NCI-H2227 treated with DMSO at 0.1 percent for 48 hours (cell line): ENCODE data around the gene CACNA2D3.

Experiments
- DNase-seq: peaks from one replicate; lab custom pipeline; 2025; lab: John Stamatoyannopoulos, UW

CACNA2D3 gene

DNA sequence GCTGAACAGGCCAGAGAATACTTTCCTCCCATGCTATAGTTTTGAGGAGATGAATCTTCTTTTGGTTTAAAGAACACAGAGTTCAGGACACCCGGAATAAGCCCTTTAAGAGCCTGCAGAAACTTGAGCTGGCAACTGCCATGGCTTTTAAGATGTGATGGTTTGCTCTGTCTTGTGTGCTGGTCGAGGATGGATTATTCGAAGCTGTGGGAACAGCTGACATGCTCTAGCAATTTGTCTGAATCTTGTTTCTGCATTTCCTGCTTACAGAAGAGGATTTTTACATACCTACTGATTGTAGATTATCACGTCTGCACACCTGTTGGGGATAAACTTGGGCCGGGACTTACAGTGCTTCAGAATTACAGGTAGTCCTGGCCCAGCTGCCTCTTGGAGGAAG lies 408.6 kb downstream of the CACNA2D3 start:
- no peak for DNase-seq

DNA sequence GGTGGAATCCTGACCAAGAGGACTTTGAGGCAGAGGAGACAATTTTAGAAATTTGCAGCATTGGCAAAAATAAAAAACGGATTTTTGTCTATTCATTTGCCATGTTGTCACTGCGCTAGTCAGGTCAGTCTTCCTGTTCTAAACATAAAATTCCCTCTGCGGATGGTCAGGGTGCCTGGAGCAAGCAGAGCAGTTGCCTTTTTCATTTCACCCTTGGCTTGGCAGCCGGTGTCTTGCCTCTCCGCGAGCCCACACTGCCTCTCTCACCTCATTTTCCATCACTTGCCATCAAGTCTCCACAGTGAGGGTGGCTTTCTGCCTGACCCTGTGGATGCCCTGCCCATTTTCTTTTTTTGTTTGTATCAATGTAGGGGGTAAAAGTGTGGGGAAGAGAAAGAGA lies 409.4 kb downstream of the CACNA2D3 start:
- DNase-seq: no peak

DNA sequence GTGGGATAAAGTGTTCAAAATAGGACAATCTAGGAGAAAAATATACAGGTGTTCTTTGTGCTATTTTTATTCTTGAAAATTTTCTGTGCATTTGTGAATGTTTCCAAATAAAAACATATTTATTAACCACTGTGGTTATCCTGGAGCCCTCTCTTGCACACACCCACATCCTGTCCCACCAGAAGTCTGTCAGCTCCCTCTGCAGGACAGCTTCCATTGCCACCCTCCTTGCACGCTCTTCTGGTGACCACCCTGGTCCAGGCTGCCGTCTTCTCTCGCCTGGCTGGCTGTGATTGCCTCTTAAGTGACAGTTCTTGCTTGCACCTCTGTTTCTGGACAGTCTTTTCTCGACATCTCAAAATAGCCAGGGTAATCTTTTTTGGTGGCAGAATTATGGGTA lies 411.5 kb downstream of the CACNA2D3 start:
- DNase-seq: no peak

DNA sequence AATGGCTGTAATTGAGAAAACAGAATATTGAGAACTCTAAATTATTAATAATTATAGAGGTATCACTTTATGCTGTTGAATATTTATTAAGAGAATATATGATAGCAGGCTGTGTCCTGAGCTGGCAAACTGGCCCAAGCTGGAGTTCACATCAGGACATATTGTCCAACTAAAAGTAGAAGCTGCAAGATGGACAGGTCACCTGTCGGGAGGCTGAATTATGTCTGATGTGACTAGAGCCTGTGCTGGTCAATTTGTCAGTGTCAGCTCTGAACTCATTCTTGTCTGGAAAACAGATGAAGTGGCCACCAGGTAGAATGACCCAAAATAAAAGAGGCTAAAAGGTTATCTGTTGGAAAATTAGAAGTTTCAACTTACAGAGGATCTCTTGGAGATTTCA lies 413.3 kb downstream of the CACNA2D3 start:
- no peak for DNase-seq

DNA sequence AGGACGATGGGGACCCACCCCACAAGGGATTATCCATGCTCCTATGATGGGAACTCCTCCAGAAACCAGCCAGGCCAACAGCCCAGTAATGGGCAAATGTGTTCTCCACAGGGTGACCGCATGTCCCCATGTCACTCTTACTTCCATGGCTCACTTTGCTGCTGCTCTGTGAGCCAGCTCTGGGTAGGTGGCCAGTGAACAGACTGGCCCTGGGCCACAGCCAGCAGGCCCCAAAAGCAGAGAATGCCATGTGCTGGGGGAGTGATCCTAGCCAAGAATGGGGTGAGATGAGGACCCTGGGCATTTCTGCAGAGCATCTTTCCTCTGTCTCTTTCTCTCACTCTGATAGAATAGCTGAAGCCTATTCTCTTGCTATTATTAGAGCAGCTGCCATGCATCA lies 414.1 kb downstream of the CACNA2D3 start:
- DNase-seq: no peak

DNA sequence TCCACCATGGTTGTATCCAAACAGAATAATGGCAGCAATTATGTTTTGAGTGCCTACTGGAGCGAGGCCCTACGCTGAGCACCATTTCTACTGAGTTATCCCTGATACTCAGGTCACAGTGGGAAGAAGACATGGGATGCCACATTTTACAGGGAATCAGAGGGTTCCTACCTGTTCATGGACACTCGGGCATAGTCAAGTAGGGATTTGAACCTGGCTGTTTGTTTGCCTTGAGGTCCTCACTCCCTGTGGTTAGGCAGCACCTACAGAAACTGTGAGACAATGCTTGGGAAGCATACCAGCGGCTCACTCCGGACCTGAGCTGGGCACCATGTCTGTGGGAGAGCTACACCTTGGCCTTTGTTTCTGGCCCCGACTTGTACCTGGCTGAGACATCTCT lies 415.2 kb downstream of the CACNA2D3 start:
- peak; percentile 3 for DNase-seq

DNA sequence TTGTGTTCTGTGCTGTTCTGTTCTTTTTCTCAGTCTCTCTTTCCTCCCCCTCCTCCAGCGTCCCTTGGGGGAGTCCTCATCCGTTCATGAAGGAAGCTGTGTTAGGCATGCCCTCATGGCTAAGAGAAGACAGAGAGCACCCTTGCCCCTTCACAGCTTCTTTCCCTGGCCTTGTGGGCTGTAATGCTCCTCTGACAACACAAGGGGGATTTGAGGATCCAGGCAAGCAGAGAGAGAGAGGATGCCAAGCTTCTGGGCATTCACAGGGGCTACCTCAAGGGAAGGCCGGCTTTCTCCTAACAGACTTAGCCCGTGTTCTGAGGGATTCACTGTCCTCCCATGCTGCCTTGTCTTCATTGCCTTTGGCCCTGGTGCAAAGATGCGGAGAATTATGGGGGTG lies 416.0 kb downstream of the CACNA2D3 start:
- DNase-seq: no peak

DNA sequence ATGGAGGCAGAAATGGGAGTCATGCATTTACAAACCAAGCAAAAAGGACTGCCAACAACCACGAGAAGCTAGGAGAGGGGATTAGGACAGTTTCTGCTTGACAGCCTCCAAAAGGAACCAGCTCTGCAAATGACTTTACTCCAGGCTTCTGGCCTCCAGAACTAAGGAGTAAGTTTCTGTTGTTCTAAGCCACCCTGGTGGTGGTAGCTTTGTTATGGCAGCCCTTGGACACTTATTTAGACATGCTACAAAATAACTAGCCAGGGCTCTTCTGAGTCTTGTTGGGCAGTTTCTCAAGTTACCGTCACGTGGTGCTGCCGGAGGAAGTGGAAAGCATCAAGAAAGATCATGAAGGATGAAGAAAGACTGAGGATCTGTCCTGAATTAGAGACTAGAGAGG lies 419.0 kb downstream of the CACNA2D3 start:
- no peak for DNase-seq

DNA sequence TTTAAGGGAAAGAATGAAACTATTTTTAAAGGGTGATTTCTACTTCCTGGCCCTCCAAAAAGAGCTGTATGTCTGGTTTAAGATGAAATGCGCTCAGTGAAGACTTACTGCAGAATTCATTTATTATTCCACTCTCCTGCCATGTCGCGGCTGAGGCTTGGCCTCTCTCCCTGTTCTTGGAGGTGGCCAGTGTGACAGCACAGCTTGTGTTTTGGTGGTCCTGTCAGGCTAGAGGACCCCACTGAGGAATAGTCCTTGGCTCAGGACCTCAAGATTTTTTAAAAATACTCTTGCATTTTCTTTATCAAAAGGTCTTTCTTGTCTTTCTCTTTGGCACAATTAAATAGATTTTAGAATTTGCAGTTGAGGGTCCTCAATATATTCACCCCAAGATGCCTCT lies 421.1 kb downstream of the CACNA2D3 start:
- no peak for DNase-seq

DNA sequence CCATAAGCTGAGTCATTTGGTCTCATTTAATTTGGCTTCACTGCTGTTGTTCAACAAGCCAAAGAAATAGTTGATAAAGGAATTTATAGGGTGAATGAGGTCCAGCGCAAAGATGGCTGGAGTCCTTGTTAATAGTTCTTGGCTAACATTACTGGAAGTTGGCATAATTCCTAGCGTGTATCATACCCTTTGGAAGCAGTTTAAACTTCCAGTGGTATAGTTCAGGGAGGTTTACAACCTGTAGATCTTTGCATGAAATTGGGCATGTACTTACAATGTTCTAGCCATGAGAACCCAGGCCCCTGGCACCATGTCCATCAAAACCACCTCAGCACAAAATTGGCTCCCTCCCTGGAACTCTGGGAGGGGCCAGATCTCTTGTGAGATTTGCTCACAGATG lies 424.7 kb downstream of the CACNA2D3 start:
- no peak for DNase-seq

DNA sequence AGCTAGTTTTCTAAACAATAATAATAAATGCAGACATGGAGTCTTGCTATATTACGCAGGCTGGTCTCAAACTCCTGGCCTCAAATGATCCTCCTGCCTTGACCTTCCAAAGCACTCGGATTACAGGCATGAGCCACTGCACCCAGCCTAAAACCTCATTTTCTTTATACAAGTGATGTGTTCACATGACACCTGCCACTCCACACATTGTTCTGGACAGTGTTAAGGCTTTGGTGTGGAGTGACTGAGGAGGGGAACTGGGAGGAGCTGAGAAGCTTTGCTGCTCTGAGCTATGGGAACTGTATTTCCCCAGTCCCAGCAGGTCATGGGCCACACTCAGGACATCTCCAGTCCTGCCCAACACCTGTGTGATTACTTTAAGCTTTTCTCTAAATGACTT lies 425.5 kb downstream of the CACNA2D3 start:
- no peak for DNase-seq

DNA sequence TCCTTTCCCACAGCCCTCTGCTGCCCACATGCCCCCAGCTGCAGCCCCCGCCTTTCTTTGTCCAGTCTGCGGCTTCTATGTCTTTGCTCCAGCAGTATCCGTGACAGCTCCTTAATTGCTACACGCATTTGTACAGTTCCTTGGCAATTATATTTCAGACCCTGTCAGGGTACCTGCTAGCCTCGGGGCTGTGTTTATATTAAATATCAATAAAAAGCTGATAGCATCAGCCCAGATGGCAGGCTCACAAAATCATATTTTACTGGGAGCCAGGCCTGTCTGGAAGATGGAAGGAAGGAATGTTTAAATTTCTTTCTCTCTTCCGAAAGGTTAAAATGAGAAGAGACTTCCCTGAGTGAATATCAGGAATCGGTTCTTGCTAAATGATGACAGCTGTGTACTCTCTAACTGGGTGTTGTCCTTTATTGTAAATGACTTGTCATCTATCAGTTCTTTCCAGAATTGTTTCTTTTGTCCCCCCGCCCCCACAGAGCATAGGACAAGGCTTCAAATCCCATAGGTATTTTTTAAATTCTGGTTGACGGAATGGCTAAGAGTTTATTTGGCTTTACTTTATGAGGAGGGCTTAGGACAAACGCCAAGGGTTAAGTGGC lies 427.4 kb downstream of the CACNA2D3 start:
- DNase-seq: no peak

DNA sequence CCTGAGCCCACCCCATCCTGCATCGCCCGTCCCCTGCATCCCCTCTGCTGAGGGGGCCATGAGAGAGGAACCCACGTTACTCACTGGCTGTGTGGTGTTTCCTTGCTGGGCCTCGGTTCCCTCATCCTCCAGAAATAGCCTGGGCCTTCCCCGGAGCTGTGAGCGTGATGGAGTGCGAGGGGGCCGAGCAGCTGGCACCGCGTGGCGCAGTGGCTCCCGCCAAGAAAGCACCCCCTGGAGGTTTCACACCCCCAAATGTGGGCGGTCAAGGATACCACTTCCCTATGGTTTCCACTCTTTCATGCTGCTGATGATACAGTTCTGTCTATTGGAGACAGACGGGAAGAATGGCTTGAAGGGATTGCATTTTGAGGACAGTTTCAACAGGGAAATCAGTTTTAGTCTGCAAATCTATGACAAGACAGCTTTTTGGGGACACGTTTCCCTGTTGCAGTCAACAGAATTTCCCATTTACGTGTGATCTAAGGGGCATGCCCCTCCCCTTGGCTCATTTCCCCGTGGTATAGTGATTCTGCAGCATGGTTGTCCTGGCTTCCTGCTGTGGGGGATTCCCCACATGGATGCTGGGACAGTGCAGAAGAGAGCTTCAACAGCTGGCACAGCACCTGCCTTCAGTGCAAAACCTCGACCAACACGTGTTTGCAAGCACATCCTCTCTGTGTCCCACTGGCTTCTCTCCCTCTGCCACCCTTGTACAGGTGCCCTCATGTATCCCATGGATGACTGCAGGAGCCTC lies 428.0 kb downstream of the CACNA2D3 start:
- DNase-seq: no peak

DNA sequence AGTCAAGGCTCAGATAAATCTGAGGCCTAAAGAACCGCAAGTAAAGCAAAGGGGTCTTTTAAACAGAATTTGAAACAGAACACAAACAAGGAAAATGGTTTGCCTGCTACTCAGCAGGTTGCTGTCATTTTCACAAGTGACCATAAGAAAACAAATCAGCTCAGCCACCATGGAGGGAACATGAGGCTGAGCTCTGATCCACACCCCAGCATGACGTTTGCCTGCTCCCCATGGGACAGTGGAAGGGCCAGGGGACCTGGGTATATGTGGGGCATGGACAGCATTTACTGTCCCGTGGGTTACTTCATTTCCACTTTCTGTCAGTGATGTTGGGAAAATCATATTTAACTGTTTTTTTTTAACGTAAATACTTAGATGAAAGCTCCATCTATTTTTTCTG lies 434.3 kb downstream of the CACNA2D3 start:
- DNase-seq: no peak

DNA sequence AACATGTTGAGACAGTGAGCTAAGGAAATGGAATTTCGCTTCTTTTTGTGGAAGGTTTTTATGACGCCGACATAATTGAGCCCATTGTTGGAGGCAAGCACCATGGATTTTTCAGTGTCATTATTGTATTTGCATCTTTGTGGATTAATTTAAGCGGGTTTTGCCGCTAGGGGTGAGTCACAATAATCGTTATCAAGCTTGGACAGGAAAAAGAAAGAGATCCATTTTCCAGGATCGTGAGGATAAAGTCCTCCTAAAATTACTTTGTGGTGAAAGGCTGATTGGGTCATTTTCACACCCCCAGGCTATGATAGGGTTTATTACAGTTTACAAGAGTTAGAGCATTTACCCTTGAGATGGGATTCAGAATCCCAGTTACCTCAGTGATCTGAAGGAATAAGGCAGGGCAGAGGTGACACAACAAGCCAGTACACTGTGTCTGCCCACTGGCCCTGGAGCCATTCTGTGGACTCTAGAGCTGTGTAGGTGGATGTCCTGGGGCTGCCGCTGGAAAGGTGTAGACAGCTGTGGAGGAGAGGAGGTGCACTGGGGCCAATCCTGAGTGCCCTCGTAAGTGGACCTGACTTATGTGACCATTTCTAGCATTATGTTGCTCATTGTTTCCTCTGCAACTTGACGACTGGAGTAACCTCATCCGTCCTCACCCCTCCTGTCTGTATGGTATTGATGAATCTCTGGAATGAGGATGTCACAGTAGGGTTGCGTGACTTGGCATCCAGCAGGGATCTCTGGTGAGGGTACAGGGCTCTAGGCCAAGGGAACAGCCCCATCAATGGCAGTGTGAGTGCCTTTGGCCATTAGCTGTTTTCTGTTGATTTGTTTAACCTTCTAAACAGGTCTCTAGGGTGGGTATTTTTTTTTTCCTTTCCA lies 435.4 kb downstream of the CACNA2D3 start:
- no peak for DNase-seq

DNA sequence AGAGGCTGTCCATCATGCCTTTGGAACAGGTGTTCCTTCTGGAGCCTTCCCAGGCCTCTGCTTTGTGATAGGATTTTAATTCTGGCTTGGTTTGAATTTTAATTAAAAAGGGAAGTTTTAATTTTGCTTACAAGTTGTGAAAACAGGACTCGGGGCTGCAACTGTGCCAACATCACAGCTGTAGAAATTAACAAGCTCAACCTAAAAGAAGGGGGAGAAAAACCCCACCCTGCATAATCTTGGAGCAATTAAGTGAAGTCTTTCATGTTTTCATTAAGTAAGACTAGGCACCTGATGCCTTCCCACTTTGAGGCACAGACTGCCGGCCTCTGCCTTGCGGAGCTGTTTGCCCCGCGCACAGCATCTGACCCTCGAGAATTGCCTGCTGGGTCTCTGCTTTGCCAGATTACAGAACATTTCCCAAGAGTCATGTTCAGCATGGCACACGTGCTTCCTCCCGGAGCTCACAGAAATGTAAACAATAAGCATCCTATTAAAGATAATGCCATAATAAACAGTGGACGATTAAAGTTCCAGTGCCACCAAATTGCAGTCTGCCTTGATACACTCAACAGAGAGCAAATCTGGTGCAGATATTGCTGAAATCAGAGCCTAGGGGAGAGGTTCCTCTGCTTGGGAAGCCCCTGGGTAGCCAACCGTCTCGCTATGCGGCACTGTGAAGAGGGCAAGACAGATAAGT lies 441.3 kb downstream of the CACNA2D3 start:
- no peak for DNase-seq

DNA sequence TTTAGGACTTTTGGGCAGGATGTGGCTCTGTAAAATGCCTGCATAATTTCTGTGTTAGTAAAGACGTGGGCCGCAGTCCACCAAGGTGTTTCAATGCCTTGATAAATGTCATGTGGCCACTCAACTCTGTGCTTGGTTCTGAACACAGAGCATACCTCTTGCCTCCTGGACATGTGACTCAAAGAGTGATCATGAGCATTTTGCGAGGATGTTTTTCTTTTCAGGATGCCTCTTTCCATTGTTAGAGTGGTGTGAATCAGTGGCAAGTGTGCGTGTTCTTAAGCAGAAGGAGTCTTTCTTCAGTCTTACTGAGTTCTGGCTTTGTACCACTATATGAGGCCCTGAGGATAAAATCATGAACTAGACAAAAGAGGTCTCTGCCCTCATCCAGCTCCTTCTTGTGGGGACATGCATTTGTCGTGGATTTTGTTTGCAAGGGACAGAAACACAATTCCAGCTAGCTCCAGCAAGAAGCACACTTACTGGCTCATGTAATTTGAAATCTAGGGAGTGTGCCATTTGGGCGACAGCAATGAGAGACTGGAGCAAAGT lies 442.1 kb downstream of the CACNA2D3 start:
- DNase-seq: no peak

DNA sequence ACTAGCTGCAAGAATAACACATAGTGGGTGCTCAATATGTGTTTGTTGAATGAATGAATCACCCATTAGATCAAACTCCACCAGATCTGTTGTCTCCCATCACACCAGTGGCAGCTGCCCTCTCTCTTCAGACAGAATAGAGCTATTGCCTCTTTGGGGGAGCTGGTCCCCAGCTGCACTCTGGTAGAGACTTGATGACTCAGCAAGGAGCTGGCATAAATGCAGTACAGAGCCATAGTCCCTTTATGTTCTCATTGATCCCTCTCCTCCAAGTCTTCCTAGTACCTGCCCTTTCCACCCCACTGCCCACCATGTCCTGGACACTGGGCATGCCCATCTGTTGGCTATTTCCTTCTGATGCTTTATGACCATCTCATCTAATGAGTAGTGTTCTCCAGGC lies 443.6 kb downstream of the CACNA2D3 start:
- DNase-seq: no peak

DNA sequence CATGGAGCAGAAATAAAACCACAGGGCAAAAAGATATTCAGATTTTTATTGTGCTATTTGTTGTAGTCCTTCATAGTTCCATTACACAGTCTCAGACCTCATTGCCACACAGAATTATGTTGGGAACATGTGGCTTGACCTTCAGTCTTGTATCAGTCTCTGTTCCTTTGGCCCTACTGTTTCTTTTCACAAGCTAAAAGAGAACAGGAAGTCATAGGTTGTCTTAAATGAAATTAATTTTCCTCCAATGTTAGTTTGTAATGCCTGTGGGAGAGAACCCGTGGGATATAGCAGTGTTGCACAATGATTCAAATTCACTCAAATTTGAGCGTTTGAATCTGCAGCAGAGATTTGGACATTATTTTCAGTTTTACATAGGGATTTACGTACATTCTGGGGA lies 445.6 kb downstream of the CACNA2D3 start:
- no peak for DNase-seq

DNA sequence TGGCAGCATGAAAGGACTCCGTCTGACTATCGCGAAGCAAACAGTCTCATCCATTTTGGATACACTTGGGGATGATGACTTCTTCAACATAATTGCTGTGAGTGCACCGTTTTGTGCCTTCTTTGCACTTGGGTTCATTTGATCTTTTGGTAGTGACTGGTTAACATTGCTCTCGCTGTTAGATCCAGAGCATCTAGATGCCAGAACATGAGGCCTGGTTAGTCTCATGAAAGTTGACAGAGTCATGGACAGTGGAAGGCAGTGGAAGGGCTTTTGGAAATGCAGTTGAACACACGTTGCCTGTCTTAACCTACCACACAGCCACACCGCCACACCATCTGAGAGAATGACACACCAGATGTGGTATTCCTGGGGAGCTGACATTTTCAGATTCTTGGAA lies 447.7 kb downstream of the CACNA2D3 start:
- DNase-seq: no peak

DNA sequence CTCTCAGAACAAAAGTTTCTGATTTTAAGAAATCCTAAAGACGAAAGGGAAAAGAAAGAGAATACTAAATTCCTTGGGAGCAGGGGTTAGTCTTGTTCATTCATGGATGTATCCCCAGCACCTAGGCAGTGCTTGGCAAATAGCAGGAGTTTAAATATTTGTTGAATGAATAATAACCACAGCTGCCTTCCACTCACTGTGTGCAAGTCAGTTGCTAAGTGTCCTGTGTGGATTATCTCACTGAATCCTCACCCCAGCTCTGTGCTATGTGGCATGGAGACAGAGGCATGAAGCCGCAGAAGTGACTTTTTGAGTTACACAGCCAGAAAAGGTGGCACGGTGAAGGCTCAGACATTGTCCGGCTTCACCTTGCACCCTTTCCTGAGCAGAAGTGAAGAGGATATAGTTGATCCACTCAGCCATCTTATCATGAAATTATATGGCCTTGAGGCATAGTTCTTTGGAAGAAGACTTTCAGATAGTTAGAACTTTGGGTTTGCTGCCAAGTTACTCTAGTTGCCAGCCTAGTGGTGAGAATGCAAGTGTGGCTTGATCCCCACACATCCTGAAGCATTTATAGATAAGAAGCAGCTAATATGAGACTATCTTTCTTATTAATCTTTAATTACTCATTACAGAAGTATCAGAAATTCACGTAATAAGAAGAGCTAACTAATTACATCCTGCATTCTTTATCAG lies 450.0 kb downstream of the CACNA2D3 start:
- DNase-seq: no peak
